Activated T-helper 2 cell treated with anti-CD3 and anti-CD28 coated beads, Interferon-gamma antibody, Interleukin-2, Interleukin-4, amounts not matched to agents 10 μg/mL and 5 μg/mL and 100 μg/mL, durations not matched to agents 14 hours and 24 hours and 36 hours (primary cell): ENCODE results near the gene KPNA3. TPM values are rescaled to one million over a fixed set of nuclear protein-coding genes. Genes with fewer than 3 reads are reported as not detected.

Experiments used
- DNase-seq: peaks from one replicate; pipeline ENCODE4 v3.0.0; 2021; ENCODE audit warnings: low spot score
- H3K27ac Mint-ChIP-seq: one replicate; pipeline ENCODE4 v1.8.0; 2021; ENCODE audit warnings: mixed read lengths
- H3K27me3 Mint-ChIP-seq: one replicate; pipeline ENCODE4 v1.8.0; 2021; ENCODE audit warnings: low read depth, mixed read lengths
- H3K36me3 Mint-ChIP-seq: one replicate; pipeline ENCODE4 v1.8.0; 2021; ENCODE audit warnings: low read depth, mixed read lengths
- H3K4me1 Mint-ChIP-seq: one replicate; pipeline ENCODE4 v1.8.0; 2021; ENCODE audit warnings: low read depth, mixed read lengths
- H3K4me3 Mint-ChIP-seq: one replicate; pipeline ENCODE4 v1.8.0; 2021; ENCODE audit warnings: low read depth, mild to moderate bottlenecking, moderate library complexity, mixed read lengths
- H3K9me3 Mint-ChIP-seq: one replicate; pipeline ENCODE4 v1.8.0; 2021; ENCODE audit warnings: mixed read lengths
- intact Hi-C: fragments of 100-400 bp; cut with micrococcal nuclease; formaldehyde crosslinking; loops from one replicate; pipeline ENCODE4 v1.15.1; 2023
- total RNA-seq: library from RNA; stranded (reverse); gene quantifications from 2 replicates; pipeline ENCODE4 v1.2.3, GENCODE V29; 2022

KPNA3 gene
- total RNA-seq, 1 donor from 2014 or later = 46.1 TPM

DNA sequence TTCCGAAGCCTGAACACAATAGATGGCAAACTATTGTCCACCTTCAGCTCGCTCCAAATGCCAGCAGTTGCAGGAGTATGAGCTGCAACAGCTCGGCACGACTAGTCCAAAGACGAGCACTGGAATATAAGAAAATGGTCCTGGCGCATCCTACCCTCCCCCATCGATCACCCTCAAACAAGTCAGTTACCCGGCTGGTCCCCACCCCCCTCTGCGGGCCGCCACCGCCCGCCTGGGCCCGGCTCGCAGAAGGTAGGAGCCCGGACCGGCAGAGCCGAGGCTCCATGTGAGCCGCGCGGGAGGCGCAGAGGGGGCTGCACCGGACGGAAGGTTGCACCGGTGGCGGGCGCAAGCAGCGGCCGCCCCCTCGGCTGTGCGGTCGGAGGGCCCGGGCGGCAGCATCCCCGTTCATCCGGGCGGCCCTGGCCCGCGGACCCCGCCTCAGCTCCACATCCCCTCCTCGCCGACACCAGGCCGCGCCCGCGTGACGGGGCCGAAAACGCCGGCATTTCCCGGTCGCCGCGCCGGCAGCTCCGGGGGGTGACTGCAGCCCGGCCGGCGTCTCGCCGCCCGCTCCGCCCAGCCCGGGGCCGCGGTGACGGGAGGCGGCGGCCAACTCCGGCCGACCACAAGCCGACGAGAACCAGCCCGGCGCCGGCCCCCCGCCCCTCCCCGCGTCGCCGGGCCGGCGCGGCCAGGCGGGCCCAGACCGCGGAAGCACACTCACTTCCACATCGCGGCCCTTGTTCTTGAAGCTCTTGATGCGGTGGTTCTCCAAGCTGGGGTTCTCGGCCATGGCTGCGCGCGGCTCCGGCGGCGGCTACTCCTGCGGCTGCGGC lies 552 bp downstream of the KPNA3 start:
- H3K4me3 Mint-ChIP-seq = peak overlapping the region; percentile 92
- no peaks in the 10 kb centered on the region for H3K27me3 Mint-ChIP-seq
- peaks cover 23% of the 10 kb centered on the region for H3K36me3 Mint-ChIP-seq
- intact Hi-C loops = loop anchor here (1.0 to 10.0 kb wide), 10 partner anchors 55 to 1123 kb away; partner anchors contain the start of genes CAB39L, CDADC1, EBPL and SETDB2
- peak overlapping the region; percentile 92 for H3K27ac Mint-ChIP-seq
- DNase-seq = peak; percentile 45
- peaks cover 30% of the 10 kb centered on the region for H3K4me1 Mint-ChIP-seq
- no peaks in the 10 kb centered on the region for H3K9me3 Mint-ChIP-seq

DNA sequence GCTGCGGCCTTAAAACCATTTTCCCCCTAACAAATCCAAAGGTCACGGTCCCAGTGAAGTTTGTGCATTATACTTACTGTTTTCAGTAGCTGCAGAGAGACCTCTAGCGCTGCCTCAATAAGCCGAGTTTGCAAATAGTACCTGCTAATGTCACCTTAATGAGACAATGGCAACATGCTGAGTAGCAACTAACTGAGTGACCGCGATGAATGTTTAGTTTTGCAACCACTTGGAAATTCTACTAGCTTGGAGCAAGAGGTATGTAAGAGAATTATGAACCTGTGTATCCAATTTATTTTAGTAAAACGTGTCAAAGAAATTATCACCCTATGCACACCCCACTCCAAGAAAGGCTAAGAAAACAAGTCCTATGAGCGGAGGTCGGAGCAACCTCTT lies 1.2 kb downstream of the KPNA3 start:
- no peaks in the 10 kb centered on the region for H3K27me3 Mint-ChIP-seq
- no peak for DNase-seq
- H3K9me3 Mint-ChIP-seq = no peaks in the 10 kb centered on the region
- H3K4me1 Mint-ChIP-seq = peaks cover 36% of the 10 kb centered on the region
- peak overlapping the region; percentile 92 for H3K4me3 Mint-ChIP-seq
- peak overlapping the region; percentile 92 for H3K27ac Mint-ChIP-seq
- intact Hi-C loops = loop anchor here (5.0 to 10.0 kb wide), 5 partner anchors 54 to 1123 kb away; partner anchors contain the start of genes CDADC1 and TRIM13
- peaks cover 27% of the 10 kb centered on the region for H3K36me3 Mint-ChIP-seq

DNA sequence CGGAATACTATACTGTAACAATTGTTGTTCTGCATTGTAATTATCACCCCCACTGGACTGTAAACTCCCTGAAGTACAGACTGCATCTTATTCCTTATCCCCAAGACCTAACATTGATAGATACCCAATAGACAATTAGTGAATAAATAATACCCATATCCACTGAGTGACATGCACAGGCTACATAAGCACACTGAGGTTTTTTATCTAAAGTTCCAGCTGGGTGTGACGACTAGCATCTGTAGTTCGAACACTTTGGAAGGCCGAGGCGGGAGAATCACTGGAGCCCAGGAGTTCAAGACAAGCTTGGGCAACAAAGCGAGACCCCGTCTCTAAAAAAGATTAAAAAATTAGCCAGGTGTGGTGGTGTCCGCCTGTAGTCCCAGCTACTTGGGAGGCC lies 2.5 kb downstream of the KPNA3 start:
- DNase-seq = no peak
- Mint-ChIP-seq H3K4me1 (peaks cover 36% of the 10 kb centered on the region), H3K4me3 (no peak overlapping the region), H3K27ac (no peak overlapping the region), H3K27me3 (no peaks in the 10 kb centered on the region), H3K9me3 (no peaks in the 10 kb centered on the region), H3K36me3 (peaks cover 27% of the 10 kb centered on the region)
- intact Hi-C loops = loop anchor here (5.0 to 10.0 kb wide), 5 partner anchors 53 to 1125 kb away; partner anchors contain the start of genes CDADC1 and TRIM13

DNA sequence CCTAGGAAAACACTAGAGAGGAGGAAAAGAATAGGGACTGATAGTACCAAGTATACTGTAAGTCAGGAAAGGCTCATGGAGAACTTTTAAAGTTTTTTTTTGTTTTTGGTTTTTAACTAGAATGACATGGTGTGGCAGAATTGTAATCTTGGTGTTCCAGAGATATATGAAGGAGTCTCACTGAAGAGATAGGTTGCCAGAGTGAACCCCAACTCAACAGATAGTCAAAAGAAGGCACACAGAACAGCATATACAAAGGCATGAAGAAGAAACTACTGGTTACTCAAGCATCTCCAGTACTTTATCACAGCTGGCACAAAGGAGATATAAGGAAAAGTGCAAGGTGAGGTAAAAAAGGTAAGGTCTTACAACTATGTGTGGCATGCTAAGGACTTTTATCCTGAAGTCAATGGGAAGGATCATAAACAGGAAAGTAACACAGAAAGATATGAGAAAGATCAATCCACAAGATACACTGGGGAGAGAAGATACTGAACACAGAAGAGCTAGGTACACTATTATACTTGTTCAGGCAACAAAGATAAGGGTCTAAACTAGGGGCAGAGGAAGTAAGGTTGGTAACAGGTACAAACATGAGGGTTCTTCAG lies 6.0 kb downstream of the KPNA3 start:
- no peak for DNase-seq
- no peak overlapping the region for H3K4me3 Mint-ChIP-seq
- no peaks in the 10 kb centered on the region for H3K27me3 Mint-ChIP-seq
- H3K4me1 Mint-ChIP-seq = peaks cover 32% of the 10 kb centered on the region
- H3K27ac Mint-ChIP-seq = no peak overlapping the region
- no peaks in the 10 kb centered on the region for H3K9me3 Mint-ChIP-seq
- intact Hi-C loops = no loop called here
- peaks cover 29% of the 10 kb centered on the region for H3K36me3 Mint-ChIP-seq

DNA sequence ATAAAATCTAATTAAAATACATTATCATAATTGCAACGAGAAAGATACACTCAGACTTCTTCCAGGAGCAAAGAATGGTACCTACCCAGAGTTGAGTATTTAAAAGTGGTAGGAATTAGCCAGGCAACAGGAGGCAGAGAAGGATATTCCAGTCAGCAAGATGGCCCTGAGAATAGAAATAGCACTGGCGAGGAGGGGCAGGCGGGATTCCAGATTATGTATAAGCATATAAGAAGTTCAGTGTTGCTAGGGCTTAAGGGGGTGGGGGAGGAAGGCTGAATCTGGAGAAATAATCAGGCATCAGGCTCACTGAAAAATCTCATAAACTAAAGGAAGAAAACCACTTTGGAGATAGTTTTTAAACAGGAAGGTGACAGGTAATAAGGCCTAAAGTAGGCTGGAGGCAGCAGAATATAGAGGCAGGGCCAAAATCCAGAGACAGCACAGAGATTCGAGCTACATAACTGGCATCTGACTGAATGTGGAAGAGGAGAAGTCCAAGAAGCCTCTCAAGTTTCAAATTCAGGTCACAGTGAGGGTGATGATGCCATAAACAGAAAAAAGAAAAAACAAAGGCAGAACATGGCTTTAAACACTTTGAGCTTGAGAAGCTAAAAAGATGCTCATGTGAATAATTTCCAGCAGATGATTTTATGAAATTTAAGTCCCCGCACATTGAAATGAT lies 7.5 kb downstream of the KPNA3 start:
- intact Hi-C loops = no loop called here
- peaks cover 21% of the 10 kb centered on the region for H3K4me1 Mint-ChIP-seq
- no peaks in the 10 kb centered on the region for H3K27me3 Mint-ChIP-seq
- no peak overlapping the region for H3K4me3 Mint-ChIP-seq
- peaks cover 23% of the 10 kb centered on the region for H3K36me3 Mint-ChIP-seq
- no peak for DNase-seq
- H3K27ac Mint-ChIP-seq = no peak overlapping the region
- no peaks in the 10 kb centered on the region for H3K9me3 Mint-ChIP-seq

DNA sequence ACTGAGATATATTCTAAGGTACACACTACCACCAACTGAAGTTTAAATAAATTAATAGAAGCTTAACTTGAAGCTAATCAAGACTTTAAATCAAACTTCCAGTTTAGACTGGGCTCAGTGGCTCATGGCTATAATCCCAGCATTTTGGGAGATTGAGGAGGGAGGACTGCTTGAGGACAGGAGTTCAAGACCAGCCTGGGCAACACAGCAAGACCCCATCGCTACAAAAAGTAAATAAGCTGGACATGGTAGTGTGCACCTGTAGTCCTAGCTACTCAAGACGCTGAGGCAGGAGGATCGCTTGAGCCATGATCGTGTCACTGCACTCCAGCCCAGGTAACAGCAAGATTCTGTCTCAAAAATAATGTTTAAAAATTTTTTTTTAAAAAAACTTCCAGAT lies 8.6 kb downstream of the KPNA3 start:
- intact Hi-C loops = no loop called here
- no peak overlapping the region for H3K27ac Mint-ChIP-seq
- H3K27me3 Mint-ChIP-seq = no peaks in the 10 kb centered on the region
- H3K4me1 Mint-ChIP-seq = peaks cover 16% of the 10 kb centered on the region
- peaks cover 15% of the 10 kb centered on the region for H3K36me3 Mint-ChIP-seq
- H3K4me3 Mint-ChIP-seq = no peak overlapping the region
- H3K9me3 Mint-ChIP-seq = no peaks in the 10 kb centered on the region
- no peak for DNase-seq

DNA sequence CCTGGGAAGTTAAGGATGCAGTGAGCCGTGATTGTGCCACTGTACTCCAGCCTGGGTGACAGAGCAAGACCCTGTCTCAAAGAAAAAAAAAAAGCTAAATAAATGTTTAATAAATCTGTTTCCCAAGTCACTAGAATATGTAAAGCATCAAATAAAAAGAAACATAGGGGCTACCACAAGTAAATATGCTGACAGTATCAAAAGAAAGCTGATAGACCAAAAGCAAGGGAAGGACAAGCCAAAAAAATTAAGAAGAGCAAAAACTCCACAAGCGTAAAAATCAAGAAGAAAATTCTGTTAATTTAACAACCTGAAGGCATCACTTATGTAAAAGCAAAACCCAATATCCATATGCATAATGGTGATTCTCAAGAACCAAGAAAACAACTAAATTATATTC lies 9.7 kb downstream of the KPNA3 start:
- H3K27me3 Mint-ChIP-seq = no peaks in the 10 kb centered on the region
- no peak overlapping the region for H3K27ac Mint-ChIP-seq
- no peak overlapping the region for H3K4me3 Mint-ChIP-seq
- no peak for DNase-seq
- peaks cover 19% of the 10 kb centered on the region for H3K4me1 Mint-ChIP-seq
- peaks cover 12% of the 10 kb centered on the region for H3K36me3 Mint-ChIP-seq
- intact Hi-C loops = no loop called here
- no peaks in the 10 kb centered on the region for H3K9me3 Mint-ChIP-seq

DNA sequence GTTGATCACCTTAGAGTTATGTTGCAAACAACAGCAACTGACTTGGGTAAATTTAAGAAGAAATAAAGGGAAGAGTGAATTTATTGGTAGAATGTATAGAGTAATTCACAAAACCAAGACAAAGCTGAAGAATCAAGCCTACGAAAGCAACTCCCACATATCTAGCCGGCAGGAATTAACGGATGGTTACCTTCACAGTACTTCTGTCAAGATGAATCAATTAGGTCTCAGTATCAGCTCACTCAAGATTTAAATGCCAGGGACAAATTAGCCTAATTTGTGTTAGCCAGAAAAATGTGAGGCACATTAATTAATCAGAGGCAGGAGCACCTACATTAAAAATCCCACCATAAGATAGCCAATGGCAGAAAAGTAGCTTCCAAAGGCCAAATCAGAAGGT lies 10.7 kb downstream of the KPNA3 start:
- no peak overlapping the region for H3K4me3 Mint-ChIP-seq
- H3K36me3 Mint-ChIP-seq = peaks cover 10% of the 10 kb centered on the region
- H3K27ac Mint-ChIP-seq = no peak overlapping the region
- peaks cover 18% of the 10 kb centered on the region for H3K4me1 Mint-ChIP-seq
- DNase-seq = no peak
- intact Hi-C loops = no loop called here
- no peaks in the 10 kb centered on the region for H3K27me3 Mint-ChIP-seq
- H3K9me3 Mint-ChIP-seq = no peaks in the 10 kb centered on the region

DNA sequence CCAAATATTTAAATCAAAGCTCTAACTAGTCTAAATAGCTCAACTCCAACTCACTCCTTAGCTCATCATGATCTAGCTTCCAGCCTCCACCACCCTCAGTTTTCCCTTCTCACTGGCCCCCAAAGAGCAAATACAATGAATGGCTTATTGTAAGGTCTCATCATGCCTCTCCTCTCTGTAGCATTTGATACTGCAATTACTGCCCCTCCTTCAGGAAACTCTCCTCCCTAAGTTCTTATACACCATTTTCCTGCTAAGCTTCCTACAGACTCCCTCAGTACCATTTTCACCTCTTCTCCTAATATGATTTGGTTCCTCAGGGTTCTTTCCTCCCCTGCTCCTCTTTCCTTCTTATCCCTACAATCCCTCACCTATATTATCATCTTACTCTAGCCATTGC lies 12.8 kb downstream of the KPNA3 start:
- H3K4me1 Mint-ChIP-seq = peaks cover 13% of the 10 kb centered on the region
- no peak for DNase-seq
- H3K4me3 Mint-ChIP-seq = no peak overlapping the region
- intact Hi-C loops = no loop called here
- H3K27me3 Mint-ChIP-seq = no peaks in the 10 kb centered on the region
- no peaks in the 10 kb centered on the region for H3K9me3 Mint-ChIP-seq
- peaks cover 6% of the 10 kb centered on the region for H3K36me3 Mint-ChIP-seq
- no peak overlapping the region for H3K27ac Mint-ChIP-seq

DNA sequence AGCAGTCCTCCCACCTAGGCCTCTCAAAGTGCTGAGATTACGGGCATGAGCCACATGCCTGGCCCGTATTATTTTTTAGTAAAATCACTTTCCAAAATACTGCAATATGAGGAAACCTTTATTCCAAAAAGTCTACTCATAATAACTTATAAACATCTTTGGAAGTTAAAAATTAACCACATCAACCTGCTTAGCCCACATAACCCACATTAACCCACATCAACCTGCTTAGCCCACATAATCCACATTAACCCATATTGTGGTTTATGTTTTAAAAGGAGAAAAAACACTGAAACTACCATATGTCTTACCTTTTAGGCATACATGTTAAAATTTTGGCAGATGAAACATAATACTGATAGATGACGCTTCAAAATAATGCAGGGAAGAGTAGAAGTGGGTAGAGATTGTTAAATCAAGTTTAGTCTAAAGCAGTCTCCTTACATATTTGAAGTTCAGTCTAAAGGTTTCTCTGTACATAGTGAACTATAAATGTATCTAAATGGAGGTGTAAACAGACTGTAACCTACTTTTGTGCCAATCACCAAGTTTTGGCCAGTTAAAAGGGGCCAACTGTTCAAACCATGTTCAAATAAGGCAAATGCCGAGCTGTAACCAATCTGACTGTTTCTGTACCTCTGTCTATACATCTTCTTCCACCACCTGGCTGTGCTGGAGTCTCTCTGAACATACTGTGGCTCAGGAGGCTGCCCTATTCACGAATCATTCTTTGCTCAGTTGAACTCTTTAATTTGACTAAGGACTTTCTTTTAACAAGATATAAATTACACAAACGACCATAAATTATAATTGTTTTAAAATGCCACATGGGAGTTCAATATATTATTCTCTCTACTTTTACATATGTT lies 14.5 kb downstream of the KPNA3 start:
- DNase-seq = no peak
- no peaks in the 10 kb centered on the region for H3K9me3 Mint-ChIP-seq
- no peaks in the 10 kb centered on the region for H3K27me3 Mint-ChIP-seq
- H3K4me3 Mint-ChIP-seq = no peak overlapping the region
- peaks cover 13% of the 10 kb centered on the region for H3K4me1 Mint-ChIP-seq
- intact Hi-C loops = no loop called here
- H3K36me3 Mint-ChIP-seq = peaks cover 6% of the 10 kb centered on the region
- H3K27ac Mint-ChIP-seq = no peak overlapping the region

DNA sequence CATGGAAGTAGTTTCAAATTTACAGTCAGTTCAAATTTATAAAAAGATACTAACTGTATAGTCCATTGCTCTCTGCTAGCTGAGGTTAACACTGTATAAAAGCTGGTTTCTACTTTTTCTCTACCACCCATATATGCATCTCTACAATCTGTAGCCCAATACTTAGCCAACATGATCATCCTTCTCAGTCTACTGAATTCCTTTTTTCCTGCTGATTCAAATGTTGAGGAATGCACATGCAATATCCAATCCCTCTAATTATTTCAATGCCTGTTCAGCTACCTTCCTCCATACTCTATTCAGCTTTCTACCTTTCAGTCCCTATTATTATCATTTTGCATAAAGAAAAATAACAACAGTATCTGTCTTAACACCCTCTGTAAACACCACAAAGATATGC lies 15.6 kb downstream of the KPNA3 start:
- no peak for DNase-seq
- Mint-ChIP-seq H3K36me3 (peaks cover 6% of the 10 kb centered on the region), H3K4me1 (peaks cover 13% of the 10 kb centered on the region), H3K27ac (no peak overlapping the region), H3K27me3 (no peaks in the 10 kb centered on the region), H3K9me3 (no peaks in the 10 kb centered on the region), H3K4me3 (no peak overlapping the region)
- intact Hi-C loops = no loop called here

DNA sequence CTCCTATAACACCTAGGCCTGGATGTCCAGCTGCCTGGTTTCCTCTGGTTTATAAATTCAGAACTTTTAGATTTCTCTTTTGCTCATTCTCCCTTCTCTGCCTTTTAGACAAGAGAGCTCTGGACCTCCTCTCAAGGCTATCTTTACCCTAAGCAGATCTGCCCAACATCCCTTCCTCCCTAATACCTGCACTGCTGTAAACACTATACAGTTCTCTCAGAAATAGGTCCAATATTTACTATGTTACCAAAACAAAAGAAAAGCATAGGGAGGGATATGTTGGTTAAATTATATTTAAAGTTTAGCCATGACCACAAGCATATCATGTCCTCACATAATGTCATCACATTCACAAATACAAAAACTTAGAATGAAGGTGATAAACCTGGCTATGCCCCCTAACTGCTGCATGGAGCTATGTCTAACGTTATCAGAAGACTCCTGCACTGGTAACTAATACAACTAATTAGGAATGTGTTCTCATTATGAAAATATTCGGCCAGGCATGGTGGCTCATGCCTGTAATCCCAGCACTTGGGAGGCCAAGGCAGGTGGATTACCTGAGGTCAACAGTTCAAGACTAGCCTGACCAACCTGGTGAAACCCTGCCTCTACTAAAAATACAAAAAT lies 18.0 kb downstream of the KPNA3 start:
- no peaks in the 10 kb centered on the region for H3K9me3 Mint-ChIP-seq
- H3K27me3 Mint-ChIP-seq = no peaks in the 10 kb centered on the region
- intact Hi-C loops = no loop called here
- no peak overlapping the region for H3K4me3 Mint-ChIP-seq
- H3K27ac Mint-ChIP-seq = no peak overlapping the region
- peaks cover 10% of the 10 kb centered on the region for H3K4me1 Mint-ChIP-seq
- H3K36me3 Mint-ChIP-seq = peaks cover 3% of the 10 kb centered on the region
- no peak for DNase-seq
